D721Med (cell line): Measurements from ENCODE around the gene USP3.

Experiments used
- DNase-seq: peaks from one replicate; pipeline ENCODE4 v3.0.0; 2011; ENCODE audit warnings: low spot score; ENCODE audit not compliant: insufficient read length
- FAIRE-seq: peaks from 2 replicates; lab custom pipeline; 2011; peaks lifted over from hg19 to GRCh38; lab: Jason Lieb, UNC
- CTCF ChIP-seq: IDR thresholded peaks from 2 replicates; pipeline ENCODE4 v1.5.1; 2012; ENCODE audit warnings: mild to moderate bottlenecking, control low read depth; ENCODE audit not compliant: insufficient read depth; ENCODE audit errors: missing control alignments

USP3 gene

GRCh38 chr15:63636518-63637061 lies 132.2 kb downstream of the USP3 start:
- TF ChIP-seq CTCF, result no peak
- no peak for DNase-seq
- no peak for FAIRE-seq

GRCh38 chr15:63638839-63639238 lies 134.4 kb downstream of the USP3 start:
- no peak for TF ChIP-seq CTCF
- FAIRE-seq (no peak), DNase-seq (no peak)

GRCh38 chr15:63640146-63640545 lies 135.8 kb downstream of the USP3 start:
- DNase-seq (no peak), FAIRE-seq (no peak)
- TF ChIP-seq CTCF, result no peak
